WTC11 (cell line): Measurements from ENCODE around the gene SSNA1. TPM values are rescaled to one million over a fixed set of nuclear protein-coding genes. Genes with fewer than 3 reads are reported as not detected.

Experiments used
- ATAC-seq: fragments of 200-7000 bp; cut with Tn5 transposase; 2 replicates; pipeline ENCODE4 v1.10.0; 2021; ENCODE audit warnings: mild to moderate bottlenecking, moderate library complexity
- CTCF ChIA-PET: fragments of 300-600 bp; sonication (Branson Sonifier 250); formaldehyde crosslinking; loops from one replicate; lab custom pipeline; 2021; ENCODE audit warnings: antibody characterized with exemption; lab: Charles Lee
- POLR2A ChIA-PET: fragments of 350-600 bp; sonication (Branson Sonifier 250); formaldehyde crosslinking; loops from one replicate; lab custom pipeline; 2021; ENCODE audit warnings: antibody characterized with exemption; lab: Charles Lee
- DNase-seq: peaks from one replicate; pipeline ENCODE4 v3.0.0; 2021; ENCODE audit warnings: low spot score
- H3K27ac Mint-ChIP-seq: 2 replicates; pipeline ENCODE4 v1.8.0; 2021; ENCODE audit warnings: mixed read lengths
- H3K27me3 Mint-ChIP-seq: 2 replicates; pipeline ENCODE4 v1.8.0; 2021; ENCODE audit warnings: low read depth, mild to moderate bottlenecking, moderate library complexity, mixed read lengths
- H3K36me3 Mint-ChIP-seq: 2 replicates; pipeline ENCODE4 v1.8.0; 2021; ENCODE audit warnings: mixed read lengths
- H3K4me1 Mint-ChIP-seq: 2 replicates; pipeline ENCODE4 v1.8.0; 2022; ENCODE audit warnings: mixed read lengths
- H3K4me3 Mint-ChIP-seq: 2 replicates; pipeline ENCODE4 v1.8.0; 2021; ENCODE audit warnings: mild to moderate bottlenecking, moderate library complexity, mixed read lengths
- H3K9me3 Mint-ChIP-seq: 2 replicates; pipeline ENCODE4 v1.8.0; 2021; ENCODE audit warnings: mixed read lengths
- CBFB ChIP-seq: sonication (generic); formaldehyde crosslinking; IDR thresholded peaks from 2 replicates; pipeline ENCODE4 v1.8.1; 2022; ENCODE audit warnings: mild to moderate bottlenecking, low read depth, missing genetic modification reagents
- FOXP1 ChIP-seq: sonication (generic); formaldehyde crosslinking; IDR thresholded peaks from 2 replicates; pipeline ENCODE4 v1.8.0; 2022; ENCODE audit warnings: missing genetic modification reagents, mild to moderate bottlenecking, moderate library complexity, borderline replicate concordance
- GABPB1 ChIP-seq: sonication (generic); formaldehyde crosslinking; IDR thresholded peaks from 2 replicates; pipeline ENCODE4 v1.8.1; 2023; ENCODE audit warnings: mild to moderate bottlenecking, missing genetic modification reagents
- GRHL2 ChIP-seq: fragments of 250-450 bp; sonication (Bioruptor Pico); IDR thresholded peaks from 2 replicates; pipeline ENCODE4 v1.8.0; 2022; ENCODE audit warnings: mild to moderate bottlenecking, moderate library complexity; ENCODE audit not compliant: insufficient replicate concordance, severe bottlenecking
- MXD4 ChIP-seq: fragments of 250-450 bp; sonication (Bioruptor Pico); IDR thresholded peaks from 2 replicates; pipeline ENCODE4 v1.8.0; 2021; ENCODE audit warnings: mild to moderate bottlenecking, moderate library complexity, borderline replicate concordance
- NR3C1 ChIP-seq: sonication (generic); formaldehyde crosslinking; conservative IDR thresholded peaks from 2 replicates; pipeline ENCODE4 v1.8.1; 2023; ENCODE audit warnings: low read depth, mild to moderate bottlenecking, missing genetic modification reagents
- PRRX2 ChIP-seq: fragments of 250-450 bp; sonication (Bioruptor Pico); IDR thresholded peaks from 2 replicates; pipeline ENCODE4 v1.8.0; 2021; ENCODE audit warnings: mild to moderate bottlenecking
- TCF7 ChIP-seq: sonication (generic); formaldehyde crosslinking; IDR thresholded peaks from 2 replicates; pipeline ENCODE4 v1.8.0; 2022; ENCODE audit warnings: mild to moderate bottlenecking, low read depth, missing genetic modification reagents, moderate library complexity
- total RNA-seq: library from RNA; stranded (reverse); gene quantifications from 3 replicates; pipeline ENCODE4 v1.2.3, GENCODE V29; 2021
- TF ChIP-seq, protein P1 (sequence below): sonication (generic); formaldehyde crosslinking; IDR thresholded peaks from 2 replicates; pipeline ENCODE4 v1.8.1; 2023; ENCODE audit warnings: mild to moderate bottlenecking, missing genetic modification reagents, moderate library complexity
- TF ChIP-seq, protein P2 (sequence below): fragments of 250-450 bp; sonication (Bioruptor Pico); conservative IDR thresholded peaks from 2 replicates; pipeline ENCODE4 v1.9.0; 2021; ENCODE audit warnings: mild to moderate bottlenecking
- TF ChIP-seq, protein P3 (sequence below): sonication (generic); formaldehyde crosslinking; IDR thresholded peaks from 2 replicates; pipeline ENCODE4 v1.8.1; 2022; ENCODE audit warnings: mild to moderate bottlenecking, missing genetic modification reagents, moderate library complexity, borderline replicate concordance
- TF ChIP-seq, protein P4 (sequence below): sonication (generic); formaldehyde crosslinking; IDR thresholded peaks from 2 replicates; pipeline ENCODE4 v1.8.0; 2023; ENCODE audit warnings: missing genetic modification reagents
- TF ChIP-seq, protein P5 (sequence below): sonication (generic); formaldehyde crosslinking; IDR thresholded peaks from 2 replicates; pipeline ENCODE4 v1.8.0; 2022; ENCODE audit warnings: missing genetic modification reagents

SSNA1 gene
- total RNA-seq, 1 experiment from 2014 or later, result 102 TPM

DNA sequence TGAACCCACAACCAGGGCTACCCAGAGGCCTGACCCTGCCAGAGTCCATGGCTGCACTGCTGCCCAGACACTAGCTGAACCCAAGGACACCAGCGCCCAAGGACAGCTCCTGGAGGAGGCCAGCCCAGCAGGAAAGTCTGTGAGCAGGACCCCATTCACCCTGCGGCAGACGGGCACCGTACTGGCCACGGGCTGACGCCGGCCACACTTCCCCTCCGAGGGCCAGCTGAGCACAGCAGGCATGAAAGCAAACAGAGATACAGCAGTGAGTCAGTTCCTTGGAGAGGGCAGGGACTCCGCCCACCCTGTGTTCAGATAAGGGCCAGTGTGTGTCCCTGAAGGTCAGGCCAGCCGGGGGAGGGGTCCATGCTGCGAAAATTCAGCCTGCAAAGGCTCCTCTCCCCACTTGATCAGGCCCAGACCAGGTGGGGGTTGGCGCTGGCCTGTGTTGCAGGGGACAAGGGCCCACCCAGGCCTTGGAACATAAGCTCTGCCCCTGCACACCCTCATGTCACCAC lies 30.3 kb downstream of the SSNA1 start (continued):
- TF ChIP-seq MXD4 (CRISPR knock-in tag), result no peak

DNA sequence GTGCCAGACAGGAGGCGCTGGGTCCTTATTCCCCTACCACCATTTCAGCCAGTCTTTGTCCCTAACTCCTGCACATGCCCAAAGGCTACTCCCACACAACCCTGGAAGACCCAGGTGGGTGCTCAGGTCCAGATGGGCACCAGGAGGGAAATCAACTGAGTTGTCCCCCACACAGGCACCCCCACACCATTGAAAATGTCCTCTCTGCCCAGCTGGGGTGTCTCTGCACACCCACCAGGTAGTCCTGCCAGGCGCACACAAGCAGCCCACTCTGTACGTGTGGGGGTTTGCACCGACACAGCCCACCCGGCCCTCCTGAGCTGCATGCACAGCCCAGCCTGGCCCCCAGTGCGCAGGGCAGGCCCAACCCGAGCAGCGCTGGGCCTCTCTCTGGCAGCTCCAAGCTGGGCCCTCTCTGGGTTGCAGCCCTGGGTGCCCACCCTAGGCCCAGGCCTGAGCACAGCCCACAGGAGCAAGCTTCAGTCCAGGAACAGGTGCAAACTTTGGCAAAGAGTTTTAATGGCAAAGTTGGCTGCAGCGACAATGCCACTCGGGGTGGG lies 31.4 kb downstream of the SSNA1 start:
- CTCF ChIA-PET, result interaction anchor here (3.6 to 8.9 kb wide), 2 partner anchors 16 to 18 kb away, joined by 11 to 143 read pairs; partner anchors contain the start of gene TPRN
- Mint-ChIP-seq H3K9me3 (no peaks in the 10 kb centered on the region), H3K4me1 (peaks cover 4% of the 10 kb centered on the region; the same call in 1 of the 2 replicates)
- no peak for DNase-seq
- TF ChIP-seq, protein P1, sequence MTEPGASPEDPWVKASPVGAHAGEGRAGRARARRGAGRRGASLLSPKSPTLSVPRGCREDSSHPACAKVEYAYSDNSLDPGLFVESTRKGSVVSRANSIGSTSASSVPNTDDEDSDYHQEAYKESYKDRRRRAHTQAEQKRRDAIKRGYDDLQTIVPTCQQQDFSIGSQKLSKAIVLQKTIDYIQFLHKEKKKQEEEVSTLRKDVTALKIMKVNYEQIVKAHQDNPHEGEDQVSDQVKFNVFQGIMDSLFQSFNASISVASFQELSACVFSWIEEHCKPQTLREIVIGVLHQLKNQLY (CRISPR knock-in tag), result no peak
- TF ChIP-seq TCF7 (CRISPR knock-in tag) (no peak), CBFB (CRISPR knock-in tag) (no peak), GABPB1 (no peak), PRRX2 (CRISPR knock-in tag) (no peak), FOXP1 (CRISPR knock-in tag) (no peak), NR3C1 (CRISPR knock-in tag) (no peak), GRHL2 (CRISPR knock-in tag) (no peak)
- TF ChIP-seq, protein P2, sequence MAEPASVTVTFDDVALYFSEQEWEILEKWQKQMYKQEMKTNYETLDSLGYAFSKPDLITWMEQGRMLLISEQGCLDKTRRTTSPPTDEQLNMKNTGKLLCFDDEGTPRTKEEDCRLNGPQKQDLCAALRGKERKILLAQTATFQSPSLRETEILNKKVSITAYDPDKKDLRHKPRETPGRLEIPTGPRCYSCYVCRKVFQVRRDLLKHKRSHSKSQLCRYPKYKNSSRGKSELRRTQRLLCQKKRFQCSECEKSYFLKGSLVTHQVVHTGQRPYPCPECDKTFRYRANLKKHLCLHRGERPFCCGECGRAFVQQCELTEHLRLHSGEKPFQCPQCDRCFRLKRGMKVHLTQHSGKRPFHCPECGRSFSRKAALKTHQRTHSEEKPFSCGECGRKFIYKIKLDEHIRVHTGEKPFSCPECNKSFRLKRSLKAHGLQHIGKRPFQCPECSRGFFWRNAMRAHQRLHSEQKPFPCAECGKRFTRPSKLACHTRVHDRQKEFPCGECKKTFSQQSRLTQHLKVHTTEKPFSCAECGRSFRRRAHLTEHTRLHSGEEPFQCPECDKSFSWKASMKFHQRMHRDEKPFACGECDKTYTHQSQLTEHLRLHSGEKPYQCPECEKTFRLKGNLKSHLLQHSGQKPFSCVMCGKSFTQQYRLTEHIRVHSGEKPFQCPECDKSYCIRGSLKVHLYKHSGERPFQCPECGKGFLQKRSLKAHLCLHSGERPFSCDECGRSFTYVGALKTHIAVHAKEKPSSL (CRISPR knock-in tag), result no peak
- TF ChIP-seq, protein P3, sequence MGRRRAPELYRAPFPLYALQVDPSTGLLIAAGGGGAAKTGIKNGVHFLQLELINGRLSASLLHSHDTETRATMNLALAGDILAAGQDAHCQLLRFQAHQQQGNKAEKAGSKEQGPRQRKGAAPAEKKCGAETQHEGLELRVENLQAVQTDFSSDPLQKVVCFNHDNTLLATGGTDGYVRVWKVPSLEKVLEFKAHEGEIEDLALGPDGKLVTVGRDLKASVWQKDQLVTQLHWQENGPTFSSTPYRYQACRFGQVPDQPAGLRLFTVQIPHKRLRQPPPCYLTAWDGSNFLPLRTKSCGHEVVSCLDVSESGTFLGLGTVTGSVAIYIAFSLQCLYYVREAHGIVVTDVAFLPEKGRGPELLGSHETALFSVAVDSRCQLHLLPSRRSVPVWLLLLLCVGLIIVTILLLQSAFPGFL (CRISPR knock-in tag), result no peak
- TF ChIP-seq, protein P4, sequence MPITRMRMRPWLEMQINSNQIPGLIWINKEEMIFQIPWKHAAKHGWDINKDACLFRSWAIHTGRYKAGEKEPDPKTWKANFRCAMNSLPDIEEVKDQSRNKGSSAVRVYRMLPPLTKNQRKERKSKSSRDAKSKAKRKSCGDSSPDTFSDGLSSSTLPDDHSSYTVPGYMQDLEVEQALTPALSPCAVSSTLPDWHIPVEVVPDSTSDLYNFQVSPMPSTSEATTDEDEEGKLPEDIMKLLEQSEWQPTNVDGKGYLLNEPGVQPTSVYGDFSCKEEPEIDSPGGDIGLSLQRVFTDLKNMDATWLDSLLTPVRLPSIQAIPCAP (CRISPR knock-in tag), result no peak
- TF ChIP-seq, protein P5, sequence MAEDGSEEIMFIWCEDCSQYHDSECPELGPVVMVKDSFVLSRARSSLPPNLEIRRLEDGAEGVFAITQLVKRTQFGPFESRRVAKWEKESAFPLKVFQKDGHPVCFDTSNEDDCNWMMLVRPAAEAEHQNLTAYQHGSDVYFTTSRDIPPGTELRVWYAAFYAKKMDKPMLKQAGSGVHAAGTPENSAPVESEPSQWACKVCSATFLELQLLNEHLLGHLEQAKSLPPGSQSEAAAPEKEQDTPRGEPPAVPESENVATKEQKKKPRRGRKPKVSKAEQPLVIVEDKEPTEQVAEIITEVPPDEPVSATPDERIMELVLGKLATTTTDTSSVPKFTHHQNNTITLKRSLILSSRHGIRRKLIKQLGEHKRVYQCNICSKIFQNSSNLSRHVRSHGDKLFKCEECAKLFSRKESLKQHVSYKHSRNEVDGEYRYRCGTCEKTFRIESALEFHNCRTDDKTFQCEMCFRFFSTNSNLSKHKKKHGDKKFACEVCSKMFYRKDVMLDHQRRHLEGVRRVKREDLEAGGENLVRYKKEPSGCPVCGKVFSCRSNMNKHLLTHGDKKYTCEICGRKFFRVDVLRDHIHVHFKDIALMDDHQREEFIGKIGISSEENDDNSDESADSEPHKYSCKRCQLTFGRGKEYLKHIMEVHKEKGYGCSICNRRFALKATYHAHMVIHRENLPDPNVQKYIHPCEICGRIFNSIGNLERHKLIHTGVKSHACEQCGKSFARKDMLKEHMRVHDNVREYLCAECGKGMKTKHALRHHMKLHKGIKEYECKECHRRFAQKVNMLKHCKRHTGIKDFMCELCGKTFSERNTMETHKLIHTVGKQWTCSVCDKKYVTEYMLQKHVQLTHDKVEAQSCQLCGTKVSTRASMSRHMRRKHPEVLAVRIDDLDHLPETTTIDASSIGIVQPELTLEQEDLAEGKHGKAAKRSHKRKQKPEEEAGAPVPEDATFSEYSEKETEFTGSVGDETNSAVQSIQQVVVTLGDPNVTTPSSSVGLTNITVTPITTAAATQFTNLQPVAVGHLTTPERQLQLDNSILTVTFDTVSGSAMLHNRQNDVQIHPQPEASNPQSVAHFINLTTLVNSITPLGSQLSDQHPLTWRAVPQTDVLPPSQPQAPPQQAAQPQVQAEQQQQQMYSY (CRISPR knock-in tag), result no peak
- TF ChIP-seq, all 79 proteins: peak for 0
- no peak for ATAC-seq
- Mint-ChIP-seq H3K27ac (no peak overlapping the region), H3K27me3 (no peaks in the 10 kb centered on the region), H3K4me3 (no peak overlapping the region), H3K36me3 (0 out of 2 replicates have a peak, but pooled peaks cover 3% of the 10 kb centered on the region)
- POLR2A ChIA-PET, result interaction anchor here (0.7 kb wide), 1 partner anchor 45 kb away, joined by 3 read pairs; no protein-coding TSS in a partner anchor
